Measurements from ENCODE around the gene DVL2. TPM values are rescaled to one million over a fixed set of nuclear protein-coding genes. Genes with fewer than 3 reads are reported as not detected.

DVL2 gene
- polyA plus RNA-seq (2012; ENCODE audit: insufficient read length, low read depth), result 118 TPM

GRCh38 chr17:7234083-7234951 is at the start of gene DVL2:
Gene DVL2, minus strand, starts transcription at chr17:7234517. Its CDS starts 255 bp downstream, at chr17:7234262.
- peak; percentile 85; the same call in 1 of the 2 replicates for TF ChIP-seq TAF1 (IDR thresholded peaks at IDR 0.05; ENCODE audit: borderline replicate concordance, insufficient read depth, low read length)
- TF ChIP-seq FOXP2 (optimal IDR thresholded peaks at IDR 0.05; ENCODE audit: borderline replicate concordance, extremely low read depth, extremely low read length, insufficient read depth), result peak; percentile 83
- peak; percentile 96; the same call in 1 of the 2 replicates for TF ChIP-seq SIN3A (IDR thresholded peaks at IDR 0.05; ENCODE audit: borderline replicate concordance, insufficient read depth, low read length)
- peak; percentile 98 for TF ChIP-seq POLR2AphosphoS5 (IDR thresholded peaks at IDR 0.05; ENCODE audit: low read depth, low read length)
- peak; percentile 14 to 50; a peak in 1 of 4 replicates for TF ChIP-seq REST (IDR thresholded peaks at IDR 0.05; ENCODE audit: insufficient read depth in 1 of 2, low read depth in 2 of 2, low read length in 2 of 2)

- TF ChIP-seq FOXP2 (optimal IDR thresholded peaks at IDR 0.05; ENCODE audit: borderline replicate concordance, extremely low read depth, extremely low read length, insufficient read depth) (no peak), REST (IDR thresholded peaks at IDR 0.05; ENCODE audit: insufficient read depth in 1 of 2, low read depth in 2 of 2, low read length in 2 of 2) (no peak), SIN3A (IDR thresholded peaks at IDR 0.05; ENCODE audit: borderline replicate concordance, insufficient read depth, low read length) (no peak), POLR2AphosphoS5 (IDR thresholded peaks at IDR 0.05; ENCODE audit: low read depth, low read length) (no peak), TAF1 (IDR thresholded peaks at IDR 0.05; ENCODE audit: borderline replicate concordance, insufficient read depth, low read length) (no peak)
These were observed 49.3 kb upstream of the DVL2 start for GRCh38 chr17:7283471-7284216.

- TF ChIP-seq REST (IDR thresholded peaks at IDR 0.05; ENCODE audit: insufficient read depth in 1 of 2, low read depth in 2 of 2, low read length in 2 of 2), result no peak
- TF ChIP-seq FOXP2 (optimal IDR thresholded peaks at IDR 0.05; ENCODE audit: borderline replicate concordance, extremely low read depth, extremely low read length, insufficient read depth), result no peak
- TF ChIP-seq TAF1 (IDR thresholded peaks at IDR 0.05; ENCODE audit: borderline replicate concordance, insufficient read depth, low read length), result no peak
- no peak for TF ChIP-seq POLR2AphosphoS5 (IDR thresholded peaks at IDR 0.05; ENCODE audit: low read depth, low read length)
- TF ChIP-seq SIN3A (IDR thresholded peaks at IDR 0.05; ENCODE audit: borderline replicate concordance, insufficient read depth, low read length), result no peak
These were observed 48.5 kb upstream of the DVL2 start for GRCh38 chr17:7282752-7283321.

- TF ChIP-seq TAF1 (IDR thresholded peaks at IDR 0.05; ENCODE audit: borderline replicate concordance, insufficient read depth, low read length) (no peak), REST (IDR thresholded peaks at IDR 0.05; ENCODE audit: insufficient read depth in 1 of 2, low read depth in 2 of 2, low read length in 2 of 2) (no peak), POLR2AphosphoS5 (IDR thresholded peaks at IDR 0.05; ENCODE audit: low read depth, low read length) (no peak), FOXP2 (optimal IDR thresholded peaks at IDR 0.05; ENCODE audit: borderline replicate concordance, extremely low read depth, extremely low read length, insufficient read depth) (no peak), SIN3A (IDR thresholded peaks at IDR 0.05; ENCODE audit: borderline replicate concordance, insufficient read depth, low read length) (no peak)
These were observed 47.8 kb upstream of the DVL2 start for GRCh38 chr17:7281953-7282751.

All from PFSK-1 (cell line).